Tibial nerve (tissue), 3 donors: ENCODE measurements around the gene BMP7.

Source experiments
- POLR2A ChIP-seq, 2 donors: fragments of 450-650 bp; IDR thresholded peaks; one replicate each; pipeline ENCODE4 v1.6.1; 2017; ENCODE audit warnings: antibody characterized with exemption in 2 of 2, mild to moderate bottlenecking in 2 of 2, moderate library complexity in 2 of 2
- TF ChIP-seq, protein P1 (sequence below), 5 experiments: fragments of 200-600 bp in 3 of 5; fragments of 450-650 bp in 2 of 5; sonication (generic) in 3 of 5; IDR thresholded peaks; one replicate each; pipeline ENCODE4 v1.5.1; 2016 to 2019; ENCODE audit warnings: antibody characterized with exemption in 5 of 5, mild to moderate bottlenecking in 3 of 5, moderate library complexity in 2 of 5

DNA sequence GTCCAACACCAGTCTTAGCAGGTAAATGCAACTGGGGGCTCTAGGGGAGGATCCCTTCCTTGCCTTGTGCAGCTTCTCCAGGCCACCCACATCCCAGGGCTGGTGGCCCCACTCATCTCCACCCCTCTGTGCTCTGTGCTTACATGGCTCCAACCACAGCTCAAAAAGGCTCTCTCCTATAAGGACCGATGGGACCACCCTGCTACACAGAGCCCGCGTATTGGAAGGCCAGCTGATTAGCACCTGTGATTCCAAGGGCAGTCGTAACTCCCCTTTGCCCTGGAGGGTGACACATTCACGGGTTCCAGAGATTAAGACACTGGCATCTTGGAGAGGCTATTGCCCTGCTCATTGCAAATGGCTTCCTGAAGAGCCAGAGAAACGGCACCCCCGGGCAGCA is 84.8 kb downstream of the BMP7 start:
- TF ChIP-seq, protein P1, sequence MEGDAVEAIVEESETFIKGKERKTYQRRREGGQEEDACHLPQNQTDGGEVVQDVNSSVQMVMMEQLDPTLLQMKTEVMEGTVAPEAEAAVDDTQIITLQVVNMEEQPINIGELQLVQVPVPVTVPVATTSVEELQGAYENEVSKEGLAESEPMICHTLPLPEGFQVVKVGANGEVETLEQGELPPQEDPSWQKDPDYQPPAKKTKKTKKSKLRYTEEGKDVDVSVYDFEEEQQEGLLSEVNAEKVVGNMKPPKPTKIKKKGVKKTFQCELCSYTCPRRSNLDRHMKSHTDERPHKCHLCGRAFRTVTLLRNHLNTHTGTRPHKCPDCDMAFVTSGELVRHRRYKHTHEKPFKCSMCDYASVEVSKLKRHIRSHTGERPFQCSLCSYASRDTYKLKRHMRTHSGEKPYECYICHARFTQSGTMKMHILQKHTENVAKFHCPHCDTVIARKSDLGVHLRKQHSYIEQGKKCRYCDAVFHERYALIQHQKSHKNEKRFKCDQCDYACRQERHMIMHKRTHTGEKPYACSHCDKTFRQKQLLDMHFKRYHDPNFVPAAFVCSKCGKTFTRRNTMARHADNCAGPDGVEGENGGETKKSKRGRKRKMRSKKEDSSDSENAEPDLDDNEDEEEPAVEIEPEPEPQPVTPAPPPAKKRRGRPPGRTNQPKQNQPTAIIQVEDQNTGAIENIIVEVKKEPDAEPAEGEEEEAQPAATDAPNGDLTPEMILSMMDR (IDR thresholded peaks at IDR 0.05), result no peak
- TF ChIP-seq POLR2A (IDR thresholded peaks at IDR 0.05), result no peak
